GM18520 (cell line): ENCODE measurements around the gene ZFAND3.

ENCODE experiments used
- ATAC-seq: cut with Tn5 transposase; IDR thresholded peaks from one replicate; pipeline ENCODE4 v1.9.1; 2021; ENCODE audit not compliant: unreplicated experiment

The ZFAND3 gene

DNA sequence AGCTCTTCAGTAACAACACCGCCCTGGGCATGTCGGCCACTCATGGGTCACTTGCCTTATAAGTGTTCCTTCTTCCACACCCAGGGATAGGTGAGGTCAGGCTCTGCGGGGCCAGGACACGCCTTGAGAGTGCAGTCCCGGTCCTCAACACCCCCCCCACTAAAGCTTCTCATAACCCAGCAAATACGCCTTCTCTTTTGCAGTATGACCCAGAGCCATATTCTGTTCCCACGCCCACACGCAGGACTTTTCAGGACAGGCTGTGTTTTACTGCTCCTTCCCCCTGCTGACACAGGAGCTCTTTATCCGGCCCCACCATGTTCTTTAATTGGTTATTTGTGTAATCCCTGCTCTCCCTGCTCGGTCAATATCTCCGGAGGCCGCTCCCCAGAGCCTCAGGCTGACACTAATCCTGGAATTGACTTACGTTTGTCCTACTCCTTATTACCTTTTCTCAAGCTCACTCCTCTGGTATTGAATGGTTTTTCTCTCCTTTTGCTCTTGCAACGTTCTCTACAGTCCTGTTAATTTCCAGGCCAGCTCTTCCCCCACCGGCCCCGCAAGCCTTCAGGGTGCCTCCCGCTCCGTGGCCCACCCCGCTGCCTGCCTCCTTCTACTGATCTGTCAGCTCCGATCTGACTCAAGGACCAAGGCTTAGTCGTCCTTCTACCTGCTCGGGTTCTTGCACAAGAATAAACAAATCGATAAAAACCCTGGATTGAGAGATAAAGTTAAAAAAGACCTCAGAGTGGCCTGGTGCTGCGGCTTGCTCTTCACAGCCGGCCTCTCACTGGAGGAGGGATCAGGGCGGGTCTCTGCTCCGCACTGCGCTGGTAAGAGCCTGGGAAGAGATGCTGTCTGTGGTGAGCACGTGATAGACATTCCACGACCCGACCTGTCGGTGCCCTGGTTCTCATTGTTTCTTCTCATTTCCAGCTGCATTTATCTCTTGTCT, 357.5 kb downstream of the ZFAND3 start:
- ATAC-seq = no peak

DNA sequence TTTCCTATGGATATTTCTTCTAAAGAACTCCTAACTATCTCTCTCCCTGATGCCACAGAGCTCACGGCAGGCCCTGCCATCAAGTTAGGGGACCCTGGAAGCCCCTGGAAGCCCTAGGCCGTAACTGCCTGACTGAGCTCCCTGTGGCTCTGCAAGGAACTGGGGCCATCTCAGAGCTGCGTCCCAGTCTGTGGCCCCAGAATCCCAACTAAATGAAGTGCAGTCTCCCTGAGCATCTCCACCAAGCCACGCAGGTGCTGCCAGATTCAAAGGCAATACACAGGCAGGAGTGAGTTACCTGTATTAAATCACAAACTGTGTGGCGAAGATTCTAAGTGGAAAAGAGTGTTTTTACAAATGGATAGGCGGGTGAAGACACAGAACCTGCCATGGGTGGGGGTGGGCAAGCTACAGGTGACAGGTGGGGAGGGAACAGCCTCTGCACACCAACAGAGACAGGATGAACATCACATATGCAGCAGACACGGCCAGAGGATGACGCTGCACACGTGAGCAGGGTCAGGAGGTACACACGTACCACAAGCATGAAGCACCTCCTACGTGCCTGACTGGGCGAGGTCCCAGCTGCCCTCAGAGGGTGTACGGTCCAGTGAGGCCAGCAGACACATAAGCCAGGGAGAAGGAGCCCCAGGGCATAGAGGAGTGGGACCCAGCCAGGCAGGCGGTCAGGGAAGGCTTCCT, 358.5 kb downstream of the ZFAND3 start:
- no peak for ATAC-seq

DNA sequence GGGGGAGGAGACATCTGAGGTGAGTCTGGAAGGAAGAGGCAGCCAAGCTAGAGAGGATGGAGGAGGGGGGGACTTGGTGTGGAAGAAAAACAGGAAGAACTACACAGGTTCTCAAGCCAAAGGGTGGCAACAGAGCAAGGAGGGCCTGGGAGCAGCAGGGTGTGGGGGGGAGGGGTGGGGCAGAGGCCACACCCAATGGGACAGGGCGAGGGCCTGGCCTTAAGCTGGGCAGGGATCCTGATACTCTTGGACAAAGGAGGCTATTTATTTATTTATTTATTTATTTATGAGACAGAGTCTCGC, 359.0 kb downstream of the ZFAND3 start:
- ATAC-seq = no peak

DNA sequence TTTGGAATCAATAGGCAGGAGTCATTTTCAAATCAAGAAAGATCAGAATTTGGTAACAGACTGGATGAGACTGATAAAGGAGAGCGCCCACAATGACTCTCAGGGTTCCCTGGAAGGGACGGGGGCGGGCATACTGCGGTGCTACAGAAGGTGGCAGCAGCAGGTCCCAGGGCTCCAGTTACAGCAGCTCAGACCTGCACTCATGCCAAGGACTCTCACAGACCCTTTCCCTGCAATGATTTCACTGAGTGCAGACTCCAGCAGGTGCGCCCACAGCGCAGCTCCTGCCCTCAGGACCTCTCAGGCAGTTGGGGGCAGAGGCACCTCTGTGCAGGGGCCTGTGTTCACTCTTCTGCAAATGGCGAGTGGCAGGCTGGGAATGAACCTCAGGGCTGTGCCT, 359.8 kb downstream of the ZFAND3 start:
- ATAC-seq = no peak

DNA sequence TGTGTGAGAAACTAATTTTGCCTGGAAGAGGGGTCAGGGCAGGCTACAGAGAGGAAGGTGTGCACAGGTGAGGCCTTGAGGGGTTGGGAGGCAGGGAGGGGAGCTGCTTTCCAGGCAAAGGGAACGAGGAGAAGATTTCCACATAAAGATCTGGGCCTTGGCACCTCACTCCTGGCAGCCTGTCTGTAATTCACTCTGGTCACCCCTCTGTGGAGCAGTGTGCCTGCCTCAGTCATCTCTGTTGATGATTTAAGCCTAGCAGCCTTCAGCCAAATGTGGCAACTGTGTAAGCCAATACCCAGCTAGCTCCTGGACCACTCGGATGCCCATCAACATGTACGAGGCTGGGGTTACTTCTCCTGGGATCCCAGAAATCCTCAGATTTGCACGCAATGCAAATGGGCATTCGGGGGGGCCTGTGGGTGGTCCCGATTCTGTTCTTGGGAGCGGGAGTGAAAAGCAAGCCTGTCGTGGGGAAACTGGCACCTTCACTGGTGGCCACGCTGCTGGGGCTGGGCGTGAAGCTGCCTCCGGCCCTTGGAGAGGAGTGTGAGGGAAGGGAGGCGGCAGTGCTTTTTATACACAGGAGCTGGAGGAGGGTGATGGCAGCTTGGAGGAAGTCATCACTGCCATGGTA, 360.4 kb downstream of the ZFAND3 start:
- no peak for ATAC-seq

DNA sequence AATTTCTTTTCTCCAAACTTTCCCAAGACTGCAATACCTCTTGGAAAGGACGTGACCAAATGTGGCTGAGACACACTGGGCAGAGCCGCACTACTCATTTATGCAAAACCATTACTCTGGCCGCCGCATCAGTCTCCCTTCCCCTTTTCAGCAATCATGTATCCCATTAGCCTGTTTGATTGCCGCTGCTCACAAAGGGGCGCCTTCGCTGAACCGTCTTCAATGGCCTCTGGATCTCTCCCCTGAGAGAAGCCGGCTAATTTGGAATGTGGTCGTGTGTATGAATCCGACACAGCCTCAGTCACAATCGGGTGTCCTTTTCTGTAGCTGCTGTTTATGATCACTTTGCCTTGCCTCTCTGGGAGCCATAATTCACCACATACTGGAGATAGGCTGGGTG, 361.1 kb downstream of the ZFAND3 start:
- no peak for ATAC-seq

DNA sequence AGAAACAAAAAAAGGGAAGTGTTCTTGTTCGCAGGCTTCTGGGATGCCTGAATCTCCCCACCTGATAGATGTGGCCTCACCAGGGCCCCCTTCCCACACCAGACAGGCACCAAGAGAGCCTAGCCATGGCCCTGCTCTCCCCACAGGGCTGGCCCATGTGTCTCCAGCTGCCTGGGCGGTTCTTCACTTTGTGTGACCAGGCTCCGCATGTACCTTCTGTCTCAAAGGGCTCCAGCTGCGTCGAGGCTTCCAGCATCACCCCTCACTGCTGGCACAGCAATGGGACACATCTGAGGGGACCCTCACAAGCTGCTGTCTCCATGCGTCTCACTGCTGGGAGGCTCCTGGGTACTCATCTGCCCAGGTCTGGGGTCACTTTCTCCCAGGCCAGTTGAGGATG, 362.9 kb downstream of the ZFAND3 start:
- ATAC-seq = no peak

DNA sequence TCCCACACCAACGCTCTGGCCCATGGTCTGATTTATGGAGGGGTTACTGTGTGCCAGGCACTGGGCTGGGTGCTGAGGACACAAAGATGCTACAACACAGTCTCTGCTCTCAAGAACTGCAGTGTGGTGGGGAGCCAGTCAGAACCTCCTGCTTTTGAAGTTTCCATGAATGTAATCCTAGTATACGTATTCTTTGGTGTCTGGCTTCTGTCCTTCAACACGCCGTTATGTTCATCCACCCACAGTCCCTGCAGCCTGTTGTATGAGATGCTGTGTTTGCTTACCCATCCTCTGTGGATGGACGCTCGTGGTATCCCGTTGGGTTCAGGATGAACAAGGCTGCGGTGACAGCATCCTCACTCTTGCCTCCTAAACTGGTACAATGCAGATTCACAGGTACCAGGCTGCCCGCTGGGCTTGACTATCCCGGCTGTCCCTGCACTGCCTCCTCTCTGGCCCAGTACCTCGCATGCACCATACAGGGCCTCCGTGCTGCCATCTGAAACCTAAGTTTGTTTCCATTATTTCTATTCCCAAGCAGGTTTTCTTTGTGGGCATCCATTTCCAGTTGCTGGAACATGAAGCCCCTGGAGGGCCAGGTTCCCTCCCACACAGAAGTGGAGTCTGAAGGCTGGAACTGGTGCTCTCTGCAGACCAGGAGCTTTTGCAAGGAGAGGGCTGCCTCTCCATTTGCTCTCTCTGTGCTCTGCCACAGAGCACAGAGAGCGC, 364.5 kb downstream of the ZFAND3 start:
- no peak for ATAC-seq

DNA sequence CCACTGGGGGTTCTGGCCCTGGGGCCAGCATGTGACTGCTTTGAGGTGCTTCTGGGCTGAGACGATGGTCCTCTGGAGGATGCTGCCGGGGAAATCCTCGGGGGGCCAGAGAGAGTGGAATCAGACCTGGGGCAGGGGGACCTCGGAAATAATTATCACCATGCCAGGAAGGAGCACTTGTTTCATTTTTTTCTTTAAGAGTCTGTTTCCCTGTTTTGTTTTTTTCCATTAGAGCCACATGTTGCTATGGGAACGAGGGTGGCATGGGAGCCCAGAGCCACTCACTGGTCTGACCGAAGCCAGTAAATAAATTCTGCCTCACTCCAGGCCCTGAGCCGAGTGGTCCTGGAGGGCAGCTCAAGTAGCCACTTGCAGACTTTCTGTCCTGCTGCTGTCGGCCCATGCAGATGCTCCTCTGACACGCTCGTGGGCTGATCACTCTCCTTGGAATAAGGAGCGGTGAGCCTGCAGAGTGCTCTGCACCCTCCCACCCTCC, 365.1 kb downstream of the ZFAND3 start:
- no peak for ATAC-seq

DNA sequence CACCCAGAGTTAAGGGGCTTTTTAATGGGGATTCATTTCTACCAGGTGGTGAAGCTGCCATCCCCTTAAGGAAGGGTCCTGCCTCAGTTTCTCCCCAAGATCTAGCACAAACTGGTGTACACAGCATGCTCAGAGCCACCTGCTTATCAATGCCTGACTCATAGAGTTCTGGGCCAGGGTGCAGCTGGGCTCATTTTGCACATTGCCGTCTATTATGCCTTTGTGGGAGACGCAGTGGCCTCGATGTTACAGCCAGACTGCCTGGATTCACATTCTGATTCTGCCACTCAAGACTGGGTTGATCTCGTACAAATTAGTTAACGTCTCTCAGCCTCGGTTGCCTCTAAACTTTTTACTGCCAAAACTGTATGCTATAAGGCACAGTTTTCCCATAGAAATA, 365.7 kb downstream of the ZFAND3 start:
- no peak for ATAC-seq

DNA sequence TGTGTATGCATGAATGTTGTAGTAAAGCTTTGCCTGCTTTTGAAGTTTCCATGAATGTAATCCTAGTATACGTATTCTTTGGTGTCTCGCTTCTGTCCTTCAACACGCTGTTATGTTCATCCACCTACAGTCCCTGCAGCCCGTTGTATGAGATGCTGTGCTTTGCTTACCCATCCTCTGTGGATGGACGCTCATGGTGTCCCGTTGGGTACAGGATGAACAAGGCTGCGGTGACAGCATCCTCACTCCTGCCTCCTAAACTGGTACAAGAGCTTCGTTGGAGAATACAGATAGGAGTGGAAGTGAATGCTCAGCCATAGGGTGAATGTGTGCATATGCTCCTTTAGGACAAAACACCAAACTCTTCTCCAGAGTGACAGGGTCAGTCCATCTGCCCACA, 366.2 kb downstream of the ZFAND3 start:
- no peak for ATAC-seq

DNA sequence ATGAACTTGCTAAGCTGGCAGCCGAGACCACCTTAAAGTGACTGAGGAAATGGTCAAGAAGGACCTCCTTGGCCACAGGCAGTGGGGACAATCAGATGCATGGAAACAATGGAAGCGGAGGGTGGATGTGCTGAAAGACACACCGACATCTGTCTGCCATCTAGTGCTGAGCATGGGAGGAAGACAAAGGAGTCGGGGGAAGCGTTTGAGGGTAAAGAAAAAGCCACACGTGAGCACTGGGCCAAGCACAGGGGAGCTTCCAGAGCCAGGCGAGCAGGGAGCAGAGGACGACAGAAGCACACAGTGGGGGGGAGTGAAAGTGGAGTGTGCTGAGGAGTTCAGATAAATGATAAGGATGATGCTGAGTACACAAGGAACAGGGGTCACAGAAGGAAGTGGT, 367.8 kb downstream of the ZFAND3 start:
- no peak for ATAC-seq

DNA sequence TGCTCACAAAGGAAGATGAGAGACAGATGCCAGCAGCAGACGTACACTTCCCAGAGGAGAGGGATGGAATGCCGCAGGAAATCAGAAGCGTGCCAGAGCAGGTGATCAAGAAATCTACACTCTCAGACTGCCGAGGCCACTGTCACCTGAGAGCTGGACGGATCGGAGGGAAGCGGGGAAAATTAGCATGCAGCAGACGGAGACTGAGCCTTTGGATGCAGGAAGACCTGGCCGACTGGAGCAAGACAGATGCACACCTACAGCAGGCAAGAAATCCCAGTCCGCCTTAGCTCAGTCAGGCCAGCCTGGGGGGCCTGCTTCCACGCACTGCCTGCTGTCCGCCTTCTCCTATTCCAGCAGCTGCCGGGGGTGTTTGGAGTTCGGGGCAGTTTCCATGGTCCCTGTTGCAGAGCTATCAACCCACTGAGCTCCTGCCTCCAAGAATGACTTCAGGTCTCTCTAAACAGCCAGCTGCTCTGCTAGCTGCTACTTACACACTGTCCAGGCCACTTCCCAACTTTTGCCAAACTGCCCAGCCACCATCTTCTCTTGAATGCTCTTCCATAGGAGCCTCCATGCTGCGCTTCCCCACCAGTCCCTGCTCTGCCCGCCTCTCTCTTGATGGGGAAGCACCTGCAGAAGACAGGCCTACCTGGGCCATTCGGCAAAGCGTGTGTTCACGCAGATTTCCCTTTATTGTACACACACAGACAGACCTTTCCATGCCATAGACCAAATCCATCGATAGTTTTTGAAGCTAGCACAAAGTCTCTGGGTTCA, 368.5 kb downstream of the ZFAND3 start:
- no peak for ATAC-seq

DNA sequence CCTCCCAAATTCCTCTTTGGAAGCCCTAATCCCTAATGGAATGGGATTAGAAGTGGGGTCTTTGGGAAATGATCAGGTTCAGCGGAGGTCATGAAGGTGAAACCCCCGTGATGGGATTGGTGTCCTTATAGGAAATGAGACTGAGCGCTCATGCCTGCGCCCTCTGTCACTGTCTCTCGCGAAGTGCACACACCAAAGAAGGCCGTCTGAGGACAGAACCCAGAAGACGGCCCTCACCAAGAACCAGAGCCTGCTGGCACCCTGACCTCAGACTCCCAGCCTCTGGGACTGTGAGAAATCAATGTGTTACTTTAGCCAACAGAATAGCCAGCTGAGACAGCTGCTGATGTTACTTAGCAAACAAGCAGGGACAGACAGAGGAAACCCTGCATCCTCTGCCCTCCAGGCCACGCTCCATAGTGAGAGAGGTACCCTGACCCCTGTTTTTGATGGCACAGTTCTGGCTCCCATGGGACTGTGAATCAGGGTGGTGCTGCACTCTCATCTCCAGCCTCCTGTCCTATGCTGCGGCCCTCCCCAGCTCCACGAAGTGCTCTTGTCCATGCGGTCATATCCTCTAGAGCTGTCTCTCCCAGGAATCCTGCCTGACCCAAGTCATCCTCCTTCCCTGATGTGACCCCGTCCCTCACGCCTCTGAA, 369.3 kb downstream of the ZFAND3 start:
- ATAC-seq = no peak

DNA sequence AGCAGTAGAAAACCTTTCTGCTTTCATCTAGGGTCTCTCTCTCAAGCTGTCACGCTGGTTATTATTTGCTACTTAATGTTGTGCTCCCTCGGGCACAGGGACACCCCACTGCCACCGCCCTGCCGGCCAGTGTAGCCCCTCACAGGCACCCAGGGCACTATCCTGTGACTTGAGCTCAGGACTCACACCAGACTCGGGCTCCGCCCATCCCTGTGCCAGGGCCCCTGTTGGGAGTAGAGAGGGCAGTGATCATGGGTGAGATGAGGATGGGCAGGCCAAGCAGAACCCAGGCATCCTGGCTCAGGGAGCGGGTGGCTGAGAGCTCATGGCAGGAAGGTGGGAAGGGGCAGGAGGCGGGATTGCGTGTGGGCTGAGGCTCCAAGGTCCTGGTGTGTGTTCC, 371.9 kb downstream of the ZFAND3 start:
- no peak for ATAC-seq

DNA sequence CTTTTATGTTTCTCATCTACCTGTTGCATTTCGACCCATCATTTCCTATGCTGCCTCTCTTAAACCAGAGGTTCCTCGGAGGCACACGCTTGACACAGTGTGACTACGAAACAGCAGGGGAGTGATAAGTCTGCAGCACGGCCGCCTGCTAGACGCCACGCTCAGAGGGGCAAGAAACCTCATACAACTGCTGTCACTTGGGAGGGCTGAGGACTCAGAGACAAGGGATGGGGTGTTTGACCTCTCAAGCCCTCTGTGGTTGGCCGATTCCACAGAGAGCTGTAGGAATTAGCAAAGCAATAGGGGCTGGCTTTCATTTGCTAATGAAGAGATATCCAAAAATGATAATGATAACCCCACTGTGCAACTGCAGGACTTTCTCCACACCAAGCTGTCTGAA, 372.5 kb downstream of the ZFAND3 start:
- no peak for ATAC-seq

DNA sequence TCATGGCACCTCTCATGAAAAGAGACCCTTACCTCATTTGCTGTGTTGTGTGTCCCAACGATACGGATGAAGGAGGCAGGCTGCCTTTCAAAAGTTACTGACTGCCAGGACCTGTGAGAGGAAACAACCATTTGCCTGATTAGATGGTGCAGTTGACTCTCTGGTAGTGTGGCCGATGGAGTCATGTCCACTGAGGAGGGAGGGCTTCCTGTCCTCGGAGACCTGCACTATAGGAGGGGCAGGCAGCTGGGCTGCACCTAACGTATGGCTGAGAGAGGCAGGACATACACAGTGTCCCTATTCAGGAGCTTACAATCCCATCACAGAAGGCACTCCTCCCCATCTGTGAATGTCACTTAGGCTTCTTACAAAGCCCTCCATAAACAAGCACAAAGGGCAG, 373.0 kb downstream of the ZFAND3 start:
- ATAC-seq = no peak

DNA sequence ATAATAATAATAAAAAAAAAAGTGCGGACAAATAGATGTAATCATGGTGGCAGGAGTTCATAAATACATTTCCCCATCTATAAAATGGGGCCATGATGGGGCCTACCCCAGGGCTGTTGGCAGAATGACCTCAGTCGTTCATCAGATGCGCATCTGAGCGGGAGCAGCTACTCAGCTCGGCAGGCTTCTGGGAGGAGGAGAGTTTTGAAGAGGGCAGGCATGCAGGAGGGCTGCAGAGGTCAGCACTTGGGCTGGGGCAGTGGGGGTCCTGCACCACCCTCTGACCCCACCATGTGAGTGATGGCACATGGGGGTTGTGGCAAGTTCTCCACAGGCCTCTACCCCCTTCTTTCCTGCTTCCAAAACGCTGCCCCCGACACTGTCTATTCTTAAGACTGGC, 373.5 kb downstream of the ZFAND3 start:
- no peak for ATAC-seq

DNA sequence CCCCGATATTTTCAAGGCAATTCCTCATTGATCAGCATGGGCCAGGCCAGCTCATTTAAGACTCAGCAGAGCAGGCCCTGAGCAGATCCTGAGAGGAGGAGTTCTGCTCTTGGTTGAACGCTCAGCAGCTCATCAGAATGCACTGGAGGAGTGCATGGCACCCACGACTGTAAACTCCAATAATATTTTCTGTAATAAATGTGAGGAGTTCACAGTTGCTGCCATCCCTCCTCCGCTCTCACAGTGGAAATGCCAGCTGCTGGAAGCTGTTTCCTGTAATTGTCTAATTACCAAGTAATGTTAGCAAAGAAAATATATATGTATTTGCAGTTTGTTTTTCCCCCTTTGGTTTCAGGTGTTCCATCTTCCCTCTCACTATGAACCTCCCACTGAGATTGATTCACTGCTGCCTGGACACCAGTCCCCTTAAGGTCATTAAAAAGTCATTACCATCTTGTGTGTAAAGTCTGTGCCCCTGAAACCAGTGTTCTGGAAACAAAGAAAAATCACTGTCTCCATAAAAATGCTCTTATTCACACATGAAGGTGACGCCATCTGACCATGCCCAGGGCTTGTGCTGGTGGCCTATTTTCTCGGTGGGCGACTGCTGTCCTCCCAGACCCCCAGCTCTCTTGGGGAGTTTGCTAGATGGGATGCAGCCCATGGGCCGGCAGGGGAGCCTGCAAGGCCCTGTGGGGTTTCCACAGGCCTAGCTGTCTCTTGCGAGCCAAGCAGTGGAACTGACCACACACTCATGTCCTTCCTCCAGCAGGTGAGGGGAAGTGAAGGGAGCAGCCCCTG, 374.2 kb downstream of the ZFAND3 start:
- ATAC-seq = no peak
